Astrocyte of the spinal cord (primary cell): ENCODE results near the gene SERPINC1.
A peak's percentile ranks its signal among the peaks of the same experiment; 100 is the strongest.
"Not testable (repeated sequence)": the region's sequence is repeated elsewhere in the genome, so short reads cannot be mapped to it uniquely, and the experiment has no call there.

Experiments
- DNase-seq: peaks from one replicate; pipeline ENCODE4 v3.0.0; 2011; ENCODE audit warnings: low read depth, low spot score
- H3K4me3 ChIP-seq: 2 replicates; pipeline ENCODE4 v1.5.1; 2011; ENCODE audit warnings: low read depth, mild to moderate bottlenecking, low read length, moderate library complexity
- CTCF ChIP-seq: IDR thresholded peaks from 2 replicates; pipeline ENCODE4 v1.5.1; 2012; ENCODE audit warnings: low read depth, mild to moderate bottlenecking, low read length, inconsistent platforms
- in situ Hi-C: cut with HindIII; loops from 2 replicates; pipeline ENCODE4 v1.10.0; 2017; ENCODE audit warnings: low sequenced_read_pairs

The SERPINC1 gene

DNA sequence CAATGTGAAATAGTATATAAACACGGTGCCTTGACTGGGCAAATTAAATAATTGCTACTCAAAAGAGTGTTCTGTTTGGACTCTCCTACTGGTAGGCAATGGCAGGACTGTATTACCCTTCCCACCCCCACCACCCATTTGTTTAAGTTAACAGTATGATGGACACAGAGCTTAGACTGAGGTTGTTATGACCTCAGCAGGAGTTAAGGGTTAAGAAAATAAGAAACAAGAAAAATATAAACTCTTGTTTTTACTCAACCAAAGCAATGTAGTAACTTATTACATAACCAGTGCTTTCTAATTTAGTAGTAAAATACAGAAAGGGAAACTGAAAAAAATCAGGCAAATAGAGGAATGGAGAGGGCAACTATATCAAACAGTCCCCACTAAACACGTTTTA is 19.9 kb upstream of the SERPINC1 start:
- H3K4me3 ChIP-seq, result no peak overlapping the region
- DNase-seq, result no peak
- no peak for TF ChIP-seq CTCF
- in situ Hi-C loops, result no loop called here

DNA sequence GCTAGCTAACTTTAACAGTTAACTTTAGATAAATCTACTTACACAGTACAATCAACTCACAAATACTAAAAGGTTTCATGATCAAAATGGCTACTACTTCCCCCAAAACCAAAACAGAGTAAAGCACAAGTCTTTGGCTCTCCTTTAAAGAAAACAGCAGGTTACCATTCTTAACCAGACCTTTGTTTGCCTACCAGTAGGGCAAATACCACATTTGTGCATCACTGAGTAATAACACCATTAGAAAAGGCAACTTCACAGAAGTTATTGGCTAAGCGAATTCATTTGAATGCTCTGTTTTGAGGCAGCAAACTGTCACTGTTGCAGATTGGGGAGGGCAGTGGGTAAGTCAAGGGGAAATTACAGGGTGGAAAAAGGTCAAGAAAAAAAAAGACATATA is 17.3 kb upstream of the SERPINC1 start:
- DNase-seq, result peak; percentile 69
- no peak for TF ChIP-seq CTCF
- no peak overlapping the region for H3K4me3 ChIP-seq
- in situ Hi-C loops, result no loop called here

GRCh38 chr1:173930541-173930940 is 13.4 kb upstream of the SERPINC1 start:
- H3K4me3 ChIP-seq, DNase-seq, in situ Hi-C loops: not testable (repeated sequence)

GRCh38 chr1:173925306-173926242 is 8.4 kb upstream of the SERPINC1 start:
- in situ Hi-C loops, result no loop called here
- TF ChIP-seq CTCF, result no peak
- no peak overlapping the region for H3K4me3 ChIP-seq

GRCh38 chr1:173920861-173921260 is 3.7 kb upstream of the SERPINC1 start:
- in situ Hi-C loops, result no loop called here
- H3K4me3 ChIP-seq, result no peak overlapping the region

More at GRCh38 chr1:173925306-173926242, 8.4 kb upstream of the SERPINC1 start:
- DNase-seq, result no peak

GRCh38 chr1:173917635-173918493 is 737 bp upstream of the SERPINC1 start:
- TF ChIP-seq CTCF, result no peak
- H3K4me3 ChIP-seq, result no peak overlapping the region
- no peak for DNase-seq
- in situ Hi-C loops, result no loop called here

More at GRCh38 chr1:173920861-173921260, 3.7 kb upstream of the SERPINC1 start:
- no peak for DNase-seq
- no peak for TF ChIP-seq CTCF
